A549 (cell line): ENCODE results near the gene FIZ1. TPM values are rescaled to one million over a fixed set of nuclear protein-coding genes. Genes with fewer than 3 reads are reported as not detected.

Source experiments
- ATAC-seq, 2 experiments: fragments of 200-7000 bp in 1 of 2; fragments of >200 bp in 1 of 2; cut with Nextera tagmentation in 1 of 2; cut with Tn5 transposase in 1 of 2; 3 replicates each; pipeline versions ENCODE4 v1.8.0 to v1.9.1; 2018 to 2020; ENCODE audit warnings: mild to moderate bottlenecking in 1 of 2, moderate library complexity in 1 of 2
- CTCF ChIA-PET: fragments of 300-600 bp; sonication (Branson Sonifier 250); formaldehyde crosslinking; extraction: SDS; loops from one replicate; lab custom pipeline; 2021; ENCODE audit warnings: antibody characterized with exemption, inconsistent platforms; lab: Yijun Ruan, JAX
- POLR2A ChIA-PET: fragments of 350-600 bp; formaldehyde crosslinking; extraction: SDS; loops from one replicate; lab custom pipeline; 2021; ENCODE audit warnings: antibody characterized with exemption, inconsistent platforms; lab: Yijun Ruan, JAX
- DNase-seq, 2 experiments: peaks; one replicate each; pipeline versions ENCODE4 v3.0.0 to v3.0.0-alpha.2; 2011 to 2016; ENCODE audit warnings: low read depth in 1 of 2, low spot score in 1 of 2
- FAIRE-seq: peaks from 2 replicates; lab custom pipeline; 2011; peaks lifted over from hg19 to GRCh38; lab: Jason Lieb, UNC
- H3K27ac ChIP-seq, 2 experiments: fragments of >200 bp; sonication (Bioruptor Twin); formaldehyde crosslinking; 3 replicates each; pipeline ENCODE4 v1.5.1; 2016 to 2017
- H3K4me1 ChIP-seq: fragments of >200 bp; sonication (Bioruptor Twin); formaldehyde crosslinking; 3 replicates; pipeline ENCODE4 v1.6.1; 2016
- H3K4me2 ChIP-seq: fragments of >200 bp; sonication (Bioruptor Twin); formaldehyde crosslinking; 3 replicates; pipeline ENCODE4 v1.6.1; 2016
- H3K4me3 ChIP-seq: fragments of >200 bp; sonication (Bioruptor Twin); formaldehyde crosslinking; 3 replicates; pipeline ENCODE4 v1.5.1; 2016
- H3K9me3 ChIP-seq: fragments of >200 bp; sonication (Bioruptor Twin); formaldehyde crosslinking; 3 replicates; pipeline ENCODE4 v1.6.1; 2016
- CBX2 ChIP-seq: fragments of 200-600 bp; sonication (generic); IDR thresholded peaks from 2 replicates; pipeline ENCODE4 v1.6.1; 2016; ENCODE audit warnings: low read depth, mild to moderate bottlenecking, borderline replicate concordance
- CBX8 ChIP-seq: fragments of 200-600 bp; sonication (generic); IDR thresholded peaks from 2 replicates; pipeline ENCODE4 v1.6.1; 2016
- EHMT2 ChIP-seq: fragments of 200-600 bp; sonication (generic); IDR thresholded peaks from 2 replicates; pipeline ENCODE4 v1.6.1; 2016; ENCODE audit warnings: antibody characterized with exemption, low read depth, mild to moderate bottlenecking, moderate library complexity
- HDAC2 ChIP-seq: fragments of 200-600 bp; sonication (generic); IDR thresholded peaks from 2 replicates; pipeline ENCODE4 v1.6.1; 2016
- HEYL ChIP-seq: fragments of 250-450 bp; sonication (Bioruptor Pico); IDR thresholded peaks from 2 replicates; pipeline ENCODE4 v1.8.0; 2021; ENCODE audit warnings: mild to moderate bottlenecking, moderate library complexity
- HOXA7 ChIP-seq: fragments of 250-450 bp; sonication (Bioruptor Pico); IDR thresholded peaks from 2 replicates; pipeline ENCODE4 v1.5.0; 2020; ENCODE audit warnings: mild to moderate bottlenecking, moderate library complexity
- HOXB5 ChIP-seq: fragments of 250-450 bp; sonication (Bioruptor Pico); IDR thresholded peaks from 2 replicates; pipeline ENCODE4 v1.5.0; 2020; ENCODE audit warnings: mild to moderate bottlenecking, moderate library complexity
- JUN ChIP-seq, 2 experiments: fragments of >200 bp; sonication (Bioruptor Twin); formaldehyde crosslinking; IDR thresholded peaks; 2 replicates in 1 of 2; 3 replicates in 1 of 2; pipeline ENCODE4 v1.6.1; 2016 to 2017
- JUNB ChIP-seq: fragments of >200 bp; sonication (Bioruptor Twin); formaldehyde crosslinking; IDR thresholded peaks from 2 replicates; pipeline ENCODE4 v1.6.1; 2016
- MAFK ChIP-seq: fragments of 450-650 bp; IDR thresholded peaks from 2 replicates; pipeline ENCODE4 v1.6.1; 2014; ENCODE audit not compliant: partially characterized antibody
- MAZ ChIP-seq: fragments of 150-350 bp; IDR thresholded peaks from 2 replicates; pipeline ENCODE4 v1.6.1; 2014; ENCODE audit warnings: antibody characterized with exemption, low read depth, low read length, borderline replicate concordance
- NPAS2 ChIP-seq: fragments of 250-450 bp; sonication (Bioruptor Pico); IDR thresholded peaks from 2 replicates; pipeline ENCODE4 v1.8.0; 2022; ENCODE audit warnings: mild to moderate bottlenecking, moderate library complexity, borderline replicate concordance
- NR3C1 ChIP-seq: fragments of >200 bp; sonication (Bioruptor Twin); formaldehyde crosslinking; IDR thresholded peaks from 3 replicates; pipeline ENCODE4 v1.6.1; 2017
- POLR2A ChIP-seq: IDR thresholded peaks from 2 replicates; pipeline ENCODE4 v1.6.1; 2012; ENCODE audit warnings: mild to moderate bottlenecking, low read length
- POLR2AphosphoS2 ChIP-seq: conservative IDR thresholded peaks from 2 replicates; pipeline ENCODE4 v1.6.1; 2012; ENCODE audit warnings: low read length, improper control_type of control experiment, inconsistent platforms
- RARB ChIP-seq: fragments of 250-450 bp; sonication (Bioruptor Pico); IDR thresholded peaks from 2 replicates; pipeline ENCODE4 v1.8.0; 2021; ENCODE audit warnings: mild to moderate bottlenecking, moderate library complexity
- RNF2 ChIP-seq: fragments of 200-600 bp; sonication (generic); IDR thresholded peaks from 2 replicates; pipeline ENCODE4 v1.6.1; 2016; ENCODE audit warnings: low read depth, mild to moderate bottlenecking, antibody characterized with exemption, moderate library complexity, borderline replicate concordance
- SMC3 ChIP-seq: fragments of >200 bp; sonication (Bioruptor Twin); formaldehyde crosslinking; IDR thresholded peaks from 3 replicates; pipeline ENCODE4 v1.6.1; 2018; ENCODE audit warnings: inconsistent platforms
- SREBF2 ChIP-seq: fragments of 450-650 bp; IDR thresholded peaks from 2 replicates; pipeline ENCODE4 v1.6.1; 2014; ENCODE audit warnings: mild to moderate bottlenecking, moderate library complexity
- TFCP2L1 ChIP-seq: fragments of 250-450 bp; sonication (Bioruptor Pico); IDR thresholded peaks from 2 replicates; pipeline ENCODE4 v1.5.0; 2021; ENCODE audit warnings: mild to moderate bottlenecking
- TP53 ChIP-seq: fragments of 250-450 bp; sonication (Bioruptor Pico); IDR thresholded peaks from 2 replicates; pipeline ENCODE4 v1.5.0; 2021; ENCODE audit warnings: mild to moderate bottlenecking, moderate library complexity
- ZNF302 ChIP-seq: fragments of 250-450 bp; sonication (Bioruptor Pico); IDR thresholded peaks from 2 replicates; pipeline ENCODE4 v1.9.0; 2021; ENCODE audit warnings: inconsistent platforms, mild to moderate bottlenecking, moderate library complexity
- ZSCAN20 ChIP-seq: fragments of 250-450 bp; sonication (Bioruptor Pico); IDR thresholded peaks from 2 replicates; pipeline ENCODE4 v1.8.0; 2022; ENCODE audit warnings: mild to moderate bottlenecking, moderate library complexity
- whole genome bisulfite sequencing: methylation state at CpG from one replicate; pipeline ENCODE4 v1.1.6; 2017; ENCODE audit errors: missing lambda C conversion rate; 5-methylcytosine and 5-hydroxymethylcytosine counted together
- polyA plus RNA-seq, 4 experiments: library from polyadenylated mRNA; depleted of rRNA in 3 of 4; stranded (reverse); fragments of >200 nt; fragmentation: RNase III in 1 of 4; extraction: RNeasy Plus Mini Kit Qiagen cat#74134 plus additional on column Dnase treatment in 1 of 4; gene quantifications; 2 replicates in 3 of 4; 3 replicates in 1 of 4; pipeline ENCODE4 v1.2.3, GENCODE V29; 2011 to 2017
- TF ChIP-seq, protein P1 (sequence below): fragments of 150-350 bp; IDR thresholded peaks from 2 replicates; pipeline ENCODE4 v1.6.1; 2014; ENCODE audit warnings: low read depth, mild to moderate bottlenecking, low read length
- TF ChIP-seq, protein P2 (sequence below): fragments of 250-450 bp; sonication (Bioruptor Pico); IDR thresholded peaks from 2 replicates; pipeline ENCODE4 v1.5.0; 2020; ENCODE audit warnings: low read depth, mild to moderate bottlenecking, moderate library complexity

FIZ1 gene
- polyA plus RNA-seq, 2 of the 4 experiments (the other 2 are of a cell fraction): 10.3 to 16.9 TPM

DNA sequence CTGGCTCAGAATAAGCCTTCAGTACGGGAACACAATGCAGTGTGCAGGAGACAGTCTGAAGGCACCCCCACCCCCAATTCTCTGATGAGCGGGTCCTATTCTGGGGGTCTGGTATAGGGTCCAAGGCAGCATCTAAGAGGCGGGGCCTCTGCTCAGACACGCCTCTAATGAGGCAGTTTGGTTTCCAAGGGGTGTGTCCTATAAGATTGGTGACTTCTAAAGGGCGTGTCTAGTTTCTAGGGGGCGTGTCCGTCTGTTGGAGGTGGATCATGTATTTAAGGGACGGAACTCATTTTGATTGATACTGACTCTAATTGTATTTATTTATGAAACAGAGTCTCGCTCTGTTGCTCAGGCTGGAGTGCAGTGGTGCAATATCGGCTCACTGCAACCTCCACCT lies 8.7 kb downstream of the FIZ1 start:
- H3K27ac ChIP-seq: no peak overlapping the region
- peak; percentile 22 to 37; a peak in 3 of 6 replicates for ATAC-seq
- no peak overlapping the region for H3K4me2 ChIP-seq
- H3K4me3 ChIP-seq: no peak overlapping the region
- H3K9me3 ChIP-seq: no peaks in the 10 kb centered on the region
- WGBS: 64% methylated on average over 10 of the region's 10 CpGs
- peaks cover 13% of the 10 kb centered on the region for H3K4me1 ChIP-seq
- CTCF ChIA-PET: interaction anchor here (1.0 to 1.8 kb wide), 3 partner anchors 8 to 16 kb away, joined by 3 to 8 read pairs (median 6); partner anchors contain the start of gene FIZ1
- no peak for FAIRE-seq
- POLR2A ChIA-PET: interaction anchor here (2.0 kb wide), 1 partner anchor 8 kb away, joined by 6 read pairs; the partner anchor contains the start of gene FIZ1
- TF ChIP-seq RARB (CRISPR knock-in tag): no peak
- no peak for TF ChIP-seq RNF2
- TF ChIP-seq NR3C1: no peak
- no peak for TF ChIP-seq MAFK
- peak in 1 of 2 experiments; percentile 56 for DNase-seq

DNA sequence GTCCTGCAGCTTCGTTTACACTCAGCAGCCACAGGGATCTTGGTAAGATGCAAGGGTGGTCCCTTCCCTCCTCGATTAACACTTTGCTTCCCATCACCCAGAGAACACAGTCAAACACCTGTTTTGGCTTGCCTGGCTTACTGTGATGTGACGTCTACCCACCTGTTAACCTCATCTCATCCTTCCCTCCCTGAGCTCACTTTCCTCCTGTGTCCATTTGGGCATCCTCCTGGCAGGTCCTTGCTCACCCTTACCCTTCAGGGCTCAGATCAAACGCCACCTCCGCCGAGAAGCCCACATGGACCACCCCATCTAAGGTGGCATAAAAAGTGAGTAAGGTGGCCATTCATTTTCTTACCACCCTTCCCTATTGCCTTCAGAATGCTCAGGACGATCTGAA lies 9.2 kb downstream of the FIZ1 start:
- CTCF ChIA-PET: interaction anchor here (1.2 to 1.8 kb wide), 3 partner anchors 14 to 85 kb away, joined by 3 to 8 read pairs (median 6); no protein-coding TSS in a partner anchor
- ATAC-seq (no peak), DNase-seq (no peak), FAIRE-seq (peak; percentile 39)
- Histone ChIP-seq H3K4me3 (no peak overlapping the region), H3K27ac (no peak overlapping the region), H3K4me1 (peaks cover 16% of the 10 kb centered on the region), H3K4me2 (no peak overlapping the region), H3K9me3 (no peaks in the 10 kb centered on the region)
- POLR2A ChIA-PET: interaction anchor here (2.0 kb wide), 1 partner anchor 9 kb away, joined by 6 read pairs; the partner anchor contains the start of gene FIZ1
- 58% methylated on average over 7 of the region's 7 CpGs for WGBS
- TF ChIP-seq CBX2 (no peak), POLR2AphosphoS2 (no peak), MAZ (no peak), HOXB5 (no peak), ZSCAN20 (CRISPR knock-in tag) (no peak), EHMT2 (no peak), MAFK (no peak), HOXA7 (no peak)
- TF ChIP-seq, protein P1, sequence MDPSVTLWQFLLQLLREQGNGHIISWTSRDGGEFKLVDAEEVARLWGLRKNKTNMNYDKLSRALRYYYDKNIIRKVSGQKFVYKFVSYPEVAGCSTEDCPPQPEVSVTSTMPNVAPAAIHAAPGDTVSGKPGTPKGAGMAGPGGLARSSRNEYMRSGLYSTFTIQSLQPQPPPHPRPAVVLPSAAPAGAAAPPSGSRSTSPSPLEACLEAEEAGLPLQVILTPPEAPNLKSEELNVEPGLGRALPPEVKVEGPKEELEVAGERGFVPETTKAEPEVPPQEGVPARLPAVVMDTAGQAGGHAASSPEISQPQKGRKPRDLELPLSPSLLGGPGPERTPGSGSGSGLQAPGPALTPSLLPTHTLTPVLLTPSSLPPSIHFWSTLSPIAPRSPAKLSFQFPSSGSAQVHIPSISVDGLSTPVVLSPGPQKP: no peak

DNA sequence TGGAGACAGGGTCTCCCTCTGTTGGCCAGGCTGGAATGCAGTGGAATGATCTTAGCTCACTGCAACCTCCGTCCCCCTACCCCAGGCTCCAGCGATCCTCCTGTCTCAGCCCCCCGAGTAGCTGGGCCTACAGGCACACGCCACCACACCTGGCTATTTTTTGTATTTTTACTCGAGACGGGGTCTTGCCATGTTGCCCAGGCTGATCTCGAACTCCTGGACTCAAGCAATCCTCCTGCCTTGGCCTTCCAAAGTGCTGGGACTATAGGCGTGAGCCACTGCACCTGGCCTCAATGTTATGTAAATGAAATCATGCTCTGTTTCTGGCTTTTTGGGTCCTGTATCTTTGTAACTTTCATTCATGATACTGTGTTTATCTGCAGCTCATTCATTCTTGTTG lies 10.6 kb downstream of the FIZ1 start:
- no peak for FAIRE-seq
- CTCF ChIA-PET: interaction anchor here (0.6 to 3.7 kb wide), 10 partner anchors 9 to 121 kb away, joined by 3 to 14 read pairs (median 4); partner anchors contain the start of gene ZNF865
- 89% methylated on average over 8 of the region's 8 CpGs for WGBS
- Histone ChIP-seq H3K9me3 (no peaks in the 10 kb centered on the region), H3K4me3 (no peak overlapping the region), H3K4me2 (no peak overlapping the region), H3K27ac (no peak overlapping the region), H3K4me1 (peaks cover 16% of the 10 kb centered on the region)
- no peak for TF ChIP-seq SREBF2
- TF ChIP-seq SMC3: no peak
- no peak for TF ChIP-seq EHMT2
- TF ChIP-seq HEYL (CRISPR knock-in tag): no peak
- no peak for TF ChIP-seq NPAS2 (CRISPR knock-in tag)
- TF ChIP-seq, protein P2, sequence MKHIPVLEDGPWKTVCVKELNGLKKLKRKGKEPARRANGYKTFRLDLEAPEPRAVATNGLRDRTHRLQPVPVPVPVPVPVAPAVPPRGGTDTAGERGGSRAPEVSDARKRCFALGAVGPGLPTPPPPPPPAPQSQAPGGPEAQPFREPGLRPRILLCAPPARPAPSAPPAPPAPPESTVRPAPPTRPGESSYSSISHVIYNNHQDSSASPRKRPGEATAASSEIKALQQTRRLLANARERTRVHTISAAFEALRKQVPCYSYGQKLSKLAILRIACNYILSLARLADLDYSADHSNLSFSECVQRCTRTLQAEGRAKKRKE (CRISPR knock-in tag): no peak
- no peak for TF ChIP-seq HDAC2
- TF ChIP-seq TP53: no peak
- TF ChIP-seq MAFK: no peak
- TF ChIP-seq, protein P1: no peak
- TF ChIP-seq POLR2A: no peak
- TF ChIP-seq ZNF302: no peak
- no peak for TF ChIP-seq CBX8
- TF ChIP-seq JUN (IDR thresholded peaks at IDR 0.05): no peak
- no peak for TF ChIP-seq JUNB
- no peak for TF ChIP-seq TFCP2L1 (CRISPR knock-in tag)
- POLR2A ChIA-PET: interaction anchor here (0.7 to 2.4 kb wide), 3 partner anchors 11 to 399 kb away, joined by 3 to 23 read pairs (median 5); partner anchors contain the start of genes FIZ1 and ZNF524
- no peak for ATAC-seq
- DNase-seq: no peak
